GM12891 (cell line): ENCODE measurements around the gene UQCRC1. TPM values are rescaled to one million over a fixed set of nuclear protein-coding genes. Genes with fewer than 3 reads are reported as not detected.

Experiments used
- DNase-seq: peaks from one replicate; pipeline ENCODE4 v3.0.0; 2011; ENCODE audit warnings: low spot score; ENCODE audit not compliant: insufficient read length
- FAIRE-seq: peaks from 2 replicates; lab custom pipeline; 2011; peaks lifted over from hg19 to GRCh38; lab: Jason Lieb, UNC
- PAX5 ChIP-seq: IDR thresholded peaks from 2 replicates; pipeline ENCODE4 v1.6.1; 2011; ENCODE audit warnings: low read length, moderate library complexity, mild to moderate bottlenecking; ENCODE audit not compliant: insufficient read depth, severe bottlenecking
- POLR2A ChIP-seq: IDR thresholded peaks from 2 replicates; pipeline ENCODE4 v1.6.1; 2011; ENCODE audit warnings: low read depth, low read length, control low read depth
- POLR2AphosphoS5 ChIP-seq: IDR thresholded peaks from 2 replicates; pipeline ENCODE4 v1.6.1; 2011; ENCODE audit warnings: low read depth, low read length, control low read depth
- POU2F2 ChIP-seq: IDR thresholded peaks from 2 replicates; pipeline ENCODE4 v1.6.1; 2011; ENCODE audit warnings: low read depth, mild to moderate bottlenecking, control low read depth, low read length, moderate library complexity
- SPI1 ChIP-seq: IDR thresholded peaks from 2 replicates; pipeline ENCODE4 v1.6.1; 2011; ENCODE audit warnings: low read depth, low read length, control low read depth
- TAF1 ChIP-seq: IDR thresholded peaks from 2 replicates; pipeline ENCODE4 v1.6.1; 2011; ENCODE audit warnings: low read depth, low read length, control low read depth
- polyA plus RNA-seq: library from polyadenylated mRNA; unstranded; fragments of >200 nt; gene quantifications from one replicate; pipeline ENCODE4 v1.2.1, GENCODE V29; 2012; ENCODE audit warnings: low read depth, missing spikeins, inconsistent platforms; ENCODE audit not compliant: missing spikeins

The UQCRC1 gene
- polyA plus RNA-seq: 167 TPM

- DNase-seq (peak; percentile 98), FAIRE-seq (peak; percentile 100)
- TF ChIP-seq SPI1 (no peak), POU2F2 (no peak; the same call in 1 of the 2 replicates), PAX5 (peak; percentile 52), TAF1 (peak; percentile 89), POLR2AphosphoS5 (peak; percentile 86), POLR2A (peak; percentile 89)
Observed at GRCh38 chr3:48609088-48610005, at the start of gene UQCRC1. UQCRC1 (minus strand) TSS chr3:48609646; CDS start chr3:48609620, 26 bp downstream.

GRCh38 chr3:48656841-48657281, 47.4 kb upstream of the UQCRC1 start:
- DNase-seq (no peak), FAIRE-seq (no peak)
- TF ChIP-seq POU2F2: no peak

GRCh38 chr3:48656061-48656840, 46.8 kb upstream of the UQCRC1 start:
- TF ChIP-seq TAF1 (no peak), POLR2AphosphoS5 (no peak), PAX5 (no peak)
- DNase-seq (peak; percentile 96), FAIRE-seq (peak; percentile 96)

- FAIRE-seq (peak; percentile 9), DNase-seq (no peak)
- TF ChIP-seq PAX5: no peak
- no peak for TF ChIP-seq SPI1
- no peak for TF ChIP-seq POLR2A
- no peak for TF ChIP-seq POLR2AphosphoS5
- no peak for TF ChIP-seq POU2F2
- TF ChIP-seq TAF1: no peak
Observed at GRCh38 chr3:48655606-48656005, 46.2 kb upstream of the UQCRC1 start.

- FAIRE-seq: no peak
- DNase-seq: no peak
- no peak for TF ChIP-seq TAF1
- TF ChIP-seq POLR2A: no peak
- TF ChIP-seq SPI1: no peak
- no peak for TF ChIP-seq POU2F2
- no peak for TF ChIP-seq POLR2AphosphoS5
- no peak for TF ChIP-seq PAX5
Observed at GRCh38 chr3:48655063-48655462, 45.6 kb upstream of the UQCRC1 start.

GRCh38 chr3:48652923-48653715, 43.7 kb upstream of the UQCRC1 start:
- TF ChIP-seq POLR2A (no peak), TAF1 (no peak), PAX5 (no peak), SPI1 (no peak), POLR2AphosphoS5 (no peak), POU2F2 (no peak)
- FAIRE-seq (no peak), DNase-seq (no peak)

- no peak for FAIRE-seq
- DNase-seq: no peak
Observed at GRCh38 chr3:48651771-48652170, 42.3 kb upstream of the UQCRC1 start.

GRCh38 chr3:48650723-48651122, 41.3 kb upstream of the UQCRC1 start:
- TF ChIP-seq TAF1: no peak
- no peak for TF ChIP-seq SPI1
- no peak for TF ChIP-seq POLR2AphosphoS5
- no peak for TF ChIP-seq POLR2A
- TF ChIP-seq PAX5: no peak
- TF ChIP-seq POU2F2: no peak
- DNase-seq (no peak), FAIRE-seq (no peak)

More at GRCh38 chr3:48651771-48652170, 42.3 kb upstream of the UQCRC1 start:
- no peak for TF ChIP-seq TAF1
- TF ChIP-seq POLR2AphosphoS5: no peak
- TF ChIP-seq POLR2A: no peak
- TF ChIP-seq SPI1: no peak
- no peak for TF ChIP-seq PAX5
- TF ChIP-seq POU2F2: no peak
